HG03439 (cell line): ENCODE results near the gene PFKFB3.
"Not testable (repeated sequence)": the region's sequence is repeated elsewhere in the genome, so short reads cannot be mapped to it uniquely, and the experiment has no call there.

Source experiments
- ATAC-seq: cut with Tn5 transposase; IDR thresholded peaks from one replicate; pipeline ENCODE4 v1.9.1; 2021; ENCODE audit warnings: mild to moderate bottlenecking, moderate library complexity; ENCODE audit not compliant: unreplicated experiment

The PFKFB3 gene

GRCh38 chr10:6232846-6233724, 30.4 kb downstream of the PFKFB3 start:
- no peak for ATAC-seq

GRCh38 chr10:6233725-6234277, 31.1 kb downstream of the PFKFB3 start:
- ATAC-seq, result no peak

- no peak for ATAC-seq
Measured at GRCh38 chr10:6234371-6234770, 31.6 kb downstream of the PFKFB3 start.

- ATAC-seq, result no peak
Measured at GRCh38 chr10:6236349-6237198, 33.8 kb downstream of the PFKFB3 start.

- ATAC-seq, result no peak
Measured at GRCh38 chr10:6237199-6237530, 34.4 kb downstream of the PFKFB3 start.

GRCh38 chr10:6238587-6239212, 36.0 kb downstream of the PFKFB3 start:
- not testable (repeated sequence) for ATAC-seq

GRCh38 chr10:6239213-6239991, 36.7 kb downstream of the PFKFB3 start:
- no peak for ATAC-seq

GRCh38 chr10:6240254-6240653, 37.5 kb downstream of the PFKFB3 start:
- ATAC-seq, result no peak

- no peak for ATAC-seq
Measured at GRCh38 chr10:6242089-6242488, 39.4 kb downstream of the PFKFB3 start.

- ATAC-seq, result no peak
Measured at GRCh38 chr10:6244510-6244909, 41.8 kb downstream of the PFKFB3 start.

- ATAC-seq, result no peak
Measured at GRCh38 chr10:6247041-6247712, 44.4 kb downstream of the PFKFB3 start.

GRCh38 chr10:6248908-6249307, 46.2 kb downstream of the PFKFB3 start:
- not testable (repeated sequence) for ATAC-seq

GRCh38 chr10:6249698-6250097, 47.0 kb downstream of the PFKFB3 start:
- ATAC-seq, result no peak

GRCh38 chr10:6250745-6251144, 48.0 kb downstream of the PFKFB3 start:
- ATAC-seq, result no peak

- ATAC-seq, result no peak
Measured at GRCh38 chr10:6254201-6254600, 51.5 kb downstream of the PFKFB3 start.

GRCh38 chr10:6255548-6256061, 52.9 kb downstream of the PFKFB3 start:
- no peak for ATAC-seq

- ATAC-seq, result no peak
Measured at GRCh38 chr10:6256439-6256838, 53.7 kb downstream of the PFKFB3 start.

GRCh38 chr10:6259153-6259552, 56.4 kb downstream of the PFKFB3 start:
- no peak for ATAC-seq

GRCh38 chr10:6260843-6261242, 58.1 kb downstream of the PFKFB3 start:
- ATAC-seq, result no peak

- no peak for ATAC-seq
Measured at GRCh38 chr10:6267941-6268340, 65.2 kb downstream of the PFKFB3 start.
